ENCODE results near the gene HENMT1.

Gene HENMT1

GRCh38 chr1:108628665-108629064, 32.2 kb downstream of the HENMT1 start:
- DNase-seq (ENCODE audit: low read depth in 4 of 4, low spot score in 1 of 4), result no peak

GRCh38 chr1:108627951-108628350, 32.9 kb downstream of the HENMT1 start:
- DNase-seq (ENCODE audit: low read depth in 4 of 4, low spot score in 1 of 4), result no peak

GRCh38 chr1:108627256-108627655, 33.6 kb downstream of the HENMT1 start:
- no peak for DNase-seq (ENCODE audit: low read depth in 4 of 4, low spot score in 1 of 4)

GRCh38 chr1:108624069-108624468, 36.8 kb downstream of the HENMT1 start:
- no peak for DNase-seq (ENCODE audit: low read depth in 4 of 4, low spot score in 1 of 4)

GRCh38 chr1:108617724-108618056, 43.2 kb downstream of the HENMT1 start:
- no peak for DNase-seq (ENCODE audit: low read depth in 4 of 4, low spot score in 1 of 4)

- no peak for DNase-seq (ENCODE audit: low read depth in 4 of 4, low spot score in 1 of 4)
Measured at GRCh38 chr1:108617008-108617723, 43.7 kb downstream of the HENMT1 start.

GRCh38 chr1:108615544-108615943, 45.3 kb downstream of the HENMT1 start:
- no peak for DNase-seq (ENCODE audit: low read depth in 4 of 4, low spot score in 1 of 4)

- DNase-seq (ENCODE audit: low read depth in 4 of 4, low spot score in 1 of 4), result no peak
Measured at GRCh38 chr1:108612496-108612895, 48.4 kb downstream of the HENMT1 start.

GRCh38 chr1:108611984-108612383, 48.9 kb downstream of the HENMT1 start:
- DNase-seq (ENCODE audit: low read depth in 4 of 4, low spot score in 1 of 4), result no peak

GRCh38 chr1:108610073-108610472, 50.8 kb downstream of the HENMT1 start:
- DNase-seq (ENCODE audit: low read depth in 4 of 4, low spot score in 1 of 4), result no peak

GRCh38 chr1:108609483-108610049, 51.3 kb downstream of the HENMT1 start:
- no peak for DNase-seq (ENCODE audit: low read depth in 4 of 4, low spot score in 1 of 4)

GRCh38 chr1:108606478-108606877, 54.4 kb downstream of the HENMT1 start:
- DNase-seq (ENCODE audit: low read depth in 4 of 4, low spot score in 1 of 4), result no peak

- DNase-seq (ENCODE audit: low read depth in 4 of 4, low spot score in 1 of 4), result no peak
Measured at GRCh38 chr1:108605633-108606032, 55.3 kb downstream of the HENMT1 start.

- DNase-seq (ENCODE audit: low read depth in 4 of 4, low spot score in 1 of 4), result no peak
Measured at GRCh38 chr1:108601708-108602410, 59.0 kb downstream of the HENMT1 start.

GRCh38 chr1:108600504-108600903, 60.4 kb downstream of the HENMT1 start:
- no peak for DNase-seq (ENCODE audit: low read depth in 4 of 4, low spot score in 1 of 4)

- no peak for DNase-seq (ENCODE audit: low read depth in 4 of 4, low spot score in 1 of 4)
Measured at GRCh38 chr1:108598340-108598739, 62.6 kb downstream of the HENMT1 start.
